GM23248 (cell line): ENCODE results near the gene HOXC6.

Experiments
- EZH2 ChIP-seq: fragments of 200-600 bp; sonication (generic); IDR thresholded peaks from 2 replicates; pipeline ENCODE4 v1.6.1; 2018; ENCODE audit warnings: antibody characterized with exemption, mild to moderate bottlenecking; ENCODE audit not compliant: insufficient read depth, poor library complexity, severe bottlenecking
- EZH2phosphoT487 ChIP-seq: fragments of 200-600 bp; sonication (generic); IDR thresholded peaks from 2 replicates; pipeline ENCODE4 v1.6.1; 2018; ENCODE audit warnings: antibody characterized with exemption, moderate library complexity, mild to moderate bottlenecking, low read depth; ENCODE audit not compliant: insufficient read depth

DNA sequence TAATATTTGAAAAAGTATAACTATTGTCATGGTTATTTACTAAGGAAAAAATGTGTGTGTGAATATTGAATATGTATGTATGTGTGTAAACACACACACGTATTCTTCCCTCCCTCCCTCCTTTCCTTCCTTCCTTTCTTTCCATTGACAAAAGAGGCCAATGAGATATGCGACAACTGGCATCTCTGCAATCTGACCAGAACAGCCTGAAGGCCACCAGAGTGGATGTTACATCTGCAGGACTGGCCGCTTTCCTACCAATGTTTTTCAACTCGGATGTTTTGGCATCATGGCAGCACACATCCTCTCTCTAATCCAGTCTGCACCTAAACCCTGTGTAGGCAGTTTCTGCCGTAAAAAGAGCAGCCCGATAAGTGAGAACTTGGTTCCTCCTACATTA lies 46.1 kb downstream of the HOXC6 start:
- no peak for TF ChIP-seq EZH2
- no peak for TF ChIP-seq EZH2phosphoT487
